ENCODE measurements around the gene PARD3B. TPM values are rescaled to one million over a fixed set of nuclear protein-coding genes. Genes with fewer than 3 reads are reported as not detected.

PARD3B gene
- total RNA-seq, 6 experiments from 2014 or later = 5.3 to 11.2 (median 8.3) TPM

DNA sequence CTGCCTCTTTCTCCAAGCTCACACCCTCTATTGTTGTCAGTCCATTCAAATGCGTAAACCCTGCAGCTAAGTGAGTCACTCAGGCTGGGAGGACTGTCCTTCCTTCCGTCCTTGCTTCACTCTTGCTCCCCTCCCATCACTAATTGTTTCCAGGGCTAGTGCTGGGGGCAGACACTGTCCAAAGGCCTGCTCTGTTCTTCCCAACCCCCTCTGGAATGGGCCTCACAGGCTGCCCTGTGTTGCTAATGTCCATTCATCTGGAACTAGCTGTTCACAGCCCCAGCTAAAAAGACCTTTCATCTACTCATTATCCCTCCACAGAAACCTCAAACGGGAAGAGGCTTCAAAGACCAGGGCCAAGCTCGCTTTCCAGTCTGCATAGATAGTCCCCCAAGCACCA lies 1105.2 kb downstream of the PARD3B start:
- no peaks in the 10 kb centered on the region for H3K4me1 ChIP-seq
- peak in 2 of 4 donors; percentile 16 to 28 for ATAC-seq
- TF ChIP-seq POLR2A (IDR thresholded peaks at IDR 0.05) = no peak
- TF ChIP-seq, protein P1, sequence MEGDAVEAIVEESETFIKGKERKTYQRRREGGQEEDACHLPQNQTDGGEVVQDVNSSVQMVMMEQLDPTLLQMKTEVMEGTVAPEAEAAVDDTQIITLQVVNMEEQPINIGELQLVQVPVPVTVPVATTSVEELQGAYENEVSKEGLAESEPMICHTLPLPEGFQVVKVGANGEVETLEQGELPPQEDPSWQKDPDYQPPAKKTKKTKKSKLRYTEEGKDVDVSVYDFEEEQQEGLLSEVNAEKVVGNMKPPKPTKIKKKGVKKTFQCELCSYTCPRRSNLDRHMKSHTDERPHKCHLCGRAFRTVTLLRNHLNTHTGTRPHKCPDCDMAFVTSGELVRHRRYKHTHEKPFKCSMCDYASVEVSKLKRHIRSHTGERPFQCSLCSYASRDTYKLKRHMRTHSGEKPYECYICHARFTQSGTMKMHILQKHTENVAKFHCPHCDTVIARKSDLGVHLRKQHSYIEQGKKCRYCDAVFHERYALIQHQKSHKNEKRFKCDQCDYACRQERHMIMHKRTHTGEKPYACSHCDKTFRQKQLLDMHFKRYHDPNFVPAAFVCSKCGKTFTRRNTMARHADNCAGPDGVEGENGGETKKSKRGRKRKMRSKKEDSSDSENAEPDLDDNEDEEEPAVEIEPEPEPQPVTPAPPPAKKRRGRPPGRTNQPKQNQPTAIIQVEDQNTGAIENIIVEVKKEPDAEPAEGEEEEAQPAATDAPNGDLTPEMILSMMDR (IDR thresholded peaks at IDR 0.05) = no peak
- 69% methylated on average over 3 of the region's 4 CpGs for WGBS (ENCODE audit: insufficient coverage, low coverage, low lambda C conversion rate, missing lambda C conversion rate)
- H3K27me3 ChIP-seq = no peaks in the 10 kb centered on the region
- H3K36me3 ChIP-seq = no peaks in the 10 kb centered on the region
- DNase-seq = no peak
- intact Hi-C loops (cut with DNase I) = no loop called here
- H3K4me3 ChIP-seq = no peak overlapping the region
- no peak overlapping the region for H3K27ac ChIP-seq
- H3K9me3 ChIP-seq = no peaks in the 10 kb centered on the region

DNA sequence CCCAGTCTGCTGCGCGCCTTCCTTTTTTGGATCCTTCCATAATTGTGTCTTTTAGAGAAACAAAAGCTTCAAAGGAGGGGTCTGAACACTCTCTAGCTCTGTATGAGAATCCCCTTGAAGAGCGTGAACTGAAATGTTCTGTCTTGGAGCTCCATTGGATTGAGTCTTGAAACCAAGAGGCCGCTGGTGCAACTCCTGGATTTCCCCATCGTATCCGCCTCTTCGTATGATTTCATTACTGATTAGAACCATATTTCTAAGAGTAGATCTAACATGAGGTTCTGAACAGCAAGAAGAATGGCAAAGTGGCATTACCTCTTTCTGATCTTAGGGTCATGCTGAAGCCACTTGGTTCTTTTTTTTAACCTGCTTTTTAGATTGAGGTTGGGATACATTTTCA lies 1105.7 kb downstream of the PARD3B start:
- intact Hi-C loops (cut with DNase I) = no loop called here
- Histone ChIP-seq H3K4me1 (no peaks in the 10 kb centered on the region), H3K36me3 (no peaks in the 10 kb centered on the region), H3K9me3 (no peaks in the 10 kb centered on the region), H3K27me3 (no peaks in the 10 kb centered on the region), H3K27ac (no peak overlapping the region), H3K4me3 (no peak overlapping the region)
- no peak for DNase-seq
- ATAC-seq = no peak
- TF ChIP-seq, protein P1 (IDR thresholded peaks at IDR 0.05) = no peak
- no peak for TF ChIP-seq POLR2A (IDR thresholded peaks at IDR 0.05)
- WGBS (ENCODE audit: insufficient coverage, low coverage, low lambda C conversion rate, missing lambda C conversion rate) = 91% methylated on average over 7 of the region's 7 CpGs

DNA sequence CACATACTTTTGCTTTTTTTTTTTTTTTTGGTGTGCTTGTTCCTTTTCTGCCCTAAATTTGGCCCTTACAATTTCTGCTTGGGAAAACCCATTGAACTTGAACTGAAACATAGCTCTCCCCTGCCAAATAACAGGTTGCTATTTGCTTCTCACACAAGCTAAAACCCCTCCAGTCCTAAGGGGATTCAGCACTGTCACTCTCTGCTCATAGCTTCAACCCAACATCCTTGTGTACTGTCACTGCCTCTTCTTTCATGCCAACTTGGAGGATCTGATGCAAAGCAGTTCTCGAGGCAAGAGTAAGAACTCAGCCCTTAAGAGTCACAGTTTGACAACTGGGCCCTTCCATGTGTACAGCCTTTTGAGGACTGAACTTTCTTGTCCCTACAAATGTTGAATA lies 1106.4 kb downstream of the PARD3B start:
- WGBS (ENCODE audit: insufficient coverage, low coverage, low lambda C conversion rate, missing lambda C conversion rate) = 0% methylated on average over 1 of the region's 1 CpG
- no peak overlapping the region for H3K4me3 ChIP-seq
- no peaks in the 10 kb centered on the region for H3K9me3 ChIP-seq
- ATAC-seq (no peak), DNase-seq (no peak)
- H3K36me3 ChIP-seq = no peaks in the 10 kb centered on the region
- no peaks in the 10 kb centered on the region for H3K27me3 ChIP-seq
- H3K4me1 ChIP-seq = no peaks in the 10 kb centered on the region
- TF ChIP-seq, protein P1 (IDR thresholded peaks at IDR 0.05) = no peak
- no peak for TF ChIP-seq POLR2A (IDR thresholded peaks at IDR 0.05)
- intact Hi-C loops (cut with DNase I) = no loop called here
- H3K27ac ChIP-seq = no peak overlapping the region

DNA sequence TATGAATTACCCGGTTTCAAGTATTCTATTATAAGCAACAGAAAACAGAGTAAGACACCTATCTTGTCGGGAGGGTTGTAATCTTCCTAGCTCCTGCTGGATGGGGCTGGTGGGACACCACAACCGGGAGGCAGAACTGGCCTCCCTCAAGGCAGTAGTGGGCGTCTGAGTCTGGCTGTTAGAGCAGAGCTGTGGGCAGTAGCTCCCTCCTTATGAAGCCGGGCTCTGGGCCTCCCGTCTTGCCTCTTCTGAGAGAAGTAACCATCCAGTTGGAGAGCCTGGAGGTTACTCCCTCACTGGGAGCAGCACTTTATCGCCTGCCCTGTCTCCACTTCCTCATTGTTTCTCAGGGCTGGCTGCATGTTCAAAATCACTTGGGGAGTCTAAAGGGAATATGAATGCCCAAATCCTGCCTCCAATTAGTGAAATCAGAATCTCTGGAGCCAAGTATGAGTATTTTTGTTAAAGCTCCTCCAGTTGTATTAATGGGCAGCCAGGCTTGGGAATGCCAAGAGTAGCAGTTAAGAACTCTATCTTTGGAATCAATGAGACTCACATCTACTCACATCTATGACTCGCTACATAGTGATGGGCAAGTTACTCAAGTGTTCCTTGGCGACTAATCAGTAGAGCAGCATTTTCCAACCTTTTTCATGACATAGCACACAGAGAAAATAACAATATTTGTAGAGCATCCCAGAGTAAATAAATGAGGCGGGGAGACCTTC lies 1109.8 kb downstream of the PARD3B start:
- Histone ChIP-seq H3K9me3 (no peaks in the 10 kb centered on the region), H3K4me3 (no peak overlapping the region), H3K36me3 (no peaks in the 10 kb centered on the region), H3K27me3 (no peaks in the 10 kb centered on the region), H3K27ac (no peak overlapping the region), H3K4me1 (no peaks in the 10 kb centered on the region)
- ATAC-seq = no peak
- intact Hi-C loops (cut with DNase I) = no loop called here
- no peak for DNase-seq
- TF ChIP-seq, protein P1 (IDR thresholded peaks at IDR 0.05) = no peak
- TF ChIP-seq POLR2A (IDR thresholded peaks at IDR 0.05) = no peak
- 88% methylated on average over 7 of the region's 10 CpGs for WGBS (ENCODE audit: insufficient coverage, low coverage, low lambda C conversion rate, missing lambda C conversion rate)
